H1 (cell line): ENCODE data around the gene ADSS1. TPM values are rescaled to one million over a fixed set of nuclear protein-coding genes. Genes with fewer than 3 reads are reported as not detected.

Experiments
- CTCF ChIA-PET: fragments of 300-600 bp; sonication (Branson Sonifier 250); formaldehyde crosslinking; loops from one replicate; lab custom pipeline; 2021; ENCODE audit not compliant: partially characterized antibody; lab: Charles Lee
- POLR2A ChIA-PET: fragments of 300-600 bp; sonication (Branson Sonifier 250); formaldehyde crosslinking; loops from one replicate; lab custom pipeline; 2021; ENCODE audit warnings: inconsistent platforms; ENCODE audit not compliant: partially characterized antibody; lab: Charles Lee
- DNase-seq, 2 experiments: peaks; one replicate each; pipeline versions ENCODE4 v3.0.0 to v3.0.0-alpha.2; 2010 to 2022; ENCODE audit warnings: low spot score in 2 of 2, low read depth in 1 of 2, mixed read lengths in 1 of 2
- FAIRE-seq: peaks from 2 replicates; lab custom pipeline; 2011; peaks lifted over from hg19 to GRCh38; lab: Jason Lieb, UNC
- H2AFZ ChIP-seq: 2 replicates; pipeline ENCODE4 v1.8.1; 2012; ENCODE audit warnings: low read length, inconsistent platforms
- H2AK5ac ChIP-seq: 2 replicates; pipeline ENCODE4 v1.6.1; 2013; ENCODE audit warnings: low read depth, low read length
- H2BK120ac ChIP-seq: replicated peaks from 2 replicates; pipeline ENCODE3; 2013; ENCODE audit warnings: low read depth, low read length, inconsistent platforms
- H2BK12ac ChIP-seq: 2 replicates; pipeline ENCODE4 v1.6.1; 2013; ENCODE audit warnings: low read depth, low read length
- H2BK15ac ChIP-seq: 2 replicates; pipeline ENCODE4 v1.6.1; 2013; ENCODE audit warnings: low read length
- H2BK20ac ChIP-seq: 2 replicates; pipeline ENCODE4 v1.6.1; 2013; ENCODE audit warnings: low read length
- H2BK5ac ChIP-seq: 2 replicates; pipeline ENCODE4 v1.6.1; 2013; ENCODE audit warnings: low read depth, low read length
- H3K14ac ChIP-seq: 2 replicates; pipeline ENCODE4 v1.6.1; 2013; ENCODE audit warnings: inconsistent platforms; ENCODE audit not compliant: insufficient read length
- H3K18ac ChIP-seq: 2 replicates; pipeline ENCODE4 v1.6.1; 2013; ENCODE audit warnings: low read length; ENCODE audit errors: extremely low read depth
- H3K23ac ChIP-seq: 2 replicates; pipeline ENCODE4 v1.6.1; 2013; ENCODE audit warnings: inconsistent platforms; ENCODE audit not compliant: insufficient read length
- H3K23me2 ChIP-seq: 2 replicates; pipeline ENCODE4 v1.6.1; 2013; ENCODE audit warnings: low read depth, low read length
- H3K27ac ChIP-seq: 2 replicates; pipeline ENCODE4 v1.6.1; 2011; ENCODE audit warnings: low read depth, low read length, inconsistent platforms
- H3K27me3 ChIP-seq, 4 experiments: replicated peaks in 1 of 4; 1 replicate in 1 of 4; 2 replicates in 3 of 4; pipeline versions ENCODE4 v1.6.1 to v1.8.1; 2011 to 2013; ENCODE audit warnings: low read length in 3 of 4, mild to moderate bottlenecking in 3 of 4, inconsistent platforms in 2 of 4, mixed read lengths in 2 of 4, moderate library complexity in 1 of 4; ENCODE audit not compliant: control insufficient read depth in 3 of 4, insufficient read depth in 3 of 4; ENCODE audit errors: extremely low read depth in 1 of 4
- H3K36me3 ChIP-seq, 4 experiments: 2 replicates each; pipeline versions ENCODE4 v1.6.1 to v1.8.1; 2011 to 2013; ENCODE audit warnings: mild to moderate bottlenecking in 4 of 4, low read length in 3 of 4, moderate library complexity in 2 of 4, control low read depth in 1 of 4, inconsistent platforms in 1 of 4; ENCODE audit not compliant: insufficient read depth in 4 of 4, control insufficient read depth in 2 of 4
- H3K4ac ChIP-seq: replicated peaks from 2 replicates; pipeline ENCODE3; 2013; ENCODE audit warnings: low read length, low read depth, mixed read lengths, inconsistent platforms; ENCODE audit not compliant: insufficient read length
- H3K4me1 ChIP-seq, 4 experiments: replicated peaks in 1 of 4; 1 replicate in 1 of 4; 2 replicates in 3 of 4; pipeline versions ENCODE4 v1.6.1 to v1.8.1; 2011 to 2013; ENCODE audit warnings: low read length in 3 of 4, inconsistent platforms in 2 of 4, mixed read lengths in 1 of 4; ENCODE audit not compliant: insufficient read depth in 4 of 4, control insufficient read depth in 3 of 4
- H3K4me2 ChIP-seq, 2 experiments: 2 replicates each; pipeline versions ENCODE4 v1.6.1 to v1.8.1; 2011 to 2013; ENCODE audit warnings: low read depth in 2 of 2, low read length in 2 of 2, control low read depth in 1 of 2, inconsistent platforms in 1 of 2, mild to moderate bottlenecking in 1 of 2; ENCODE audit not compliant: insufficient read depth in 1 of 2
- H3K4me3 ChIP-seq, 4 experiments: fragments of 200-600, 300-600 bp in 1 of 4; sonication (generic), shearing (Covaris generic), sonication (Bioruptor Twin) in 1 of 4; 2 replicates each; pipeline versions ENCODE4 v1.5.1 to v1.8.1; 2011 to 2016; ENCODE audit warnings: low read length in 4 of 4, low read depth in 3 of 4, control low read depth in 2 of 4, inconsistent platforms in 2 of 4, mild to moderate bottlenecking in 2 of 4, mixed read lengths in 1 of 4, moderate library complexity in 1 of 4; ENCODE audit not compliant: insufficient read depth in 2 of 4; ENCODE audit errors: extremely low read depth in 1 of 4
- H3K56ac ChIP-seq: replicated peaks from 2 replicates; pipeline ENCODE3; 2013; ENCODE audit warnings: low read depth, mild to moderate bottlenecking, mixed read lengths, low read length, inconsistent platforms; ENCODE audit not compliant: insufficient read length
- H3K79me1 ChIP-seq: 2 replicates; pipeline ENCODE4 v1.6.1; 2013; ENCODE audit warnings: low read depth, low read length, control low read depth
- H3K79me2 ChIP-seq, 2 experiments: 2 replicates each; pipeline versions ENCODE4 v1.6.1 to v1.8.1; 2012 to 2013; ENCODE audit warnings: low read length in 2 of 2, mild to moderate bottlenecking in 2 of 2, inconsistent platforms in 1 of 2; ENCODE audit not compliant: insufficient read depth in 2 of 2, control insufficient read depth in 1 of 2
- H3K9ac ChIP-seq, 4 experiments: replicated peaks in 1 of 4; 1 replicate in 1 of 4; 2 replicates in 3 of 4; pipeline versions ENCODE4 v1.6.1 to v1.8.1; 2011 to 2013; ENCODE audit warnings: low read depth in 3 of 4, low read length in 3 of 4, control low read depth in 2 of 4, mild to moderate bottlenecking in 2 of 4, moderate library complexity in 2 of 4, inconsistent platforms in 1 of 4; ENCODE audit errors: extremely low read depth in 1 of 4
- H3K9me3 ChIP-seq, 2 experiments: 2 replicates each; pipeline versions ENCODE4 v1.6.1 to v1.8.1; 2012 to 2013; ENCODE audit warnings: mild to moderate bottlenecking in 2 of 2, moderate library complexity in 2 of 2, control low read depth in 1 of 2, inconsistent platforms in 1 of 2, low read depth in 1 of 2, low read length in 1 of 2, mixed read lengths in 1 of 2; ENCODE audit not compliant: insufficient read depth in 2 of 2
- H4K20me1 ChIP-seq, 2 experiments: replicated peaks in 1 of 2; 2 replicates each; pipeline versions ENCODE3 to v1.8.1; 2011 to 2013; ENCODE audit warnings: inconsistent platforms in 2 of 2, low read length in 2 of 2, mild to moderate bottlenecking in 1 of 2; ENCODE audit not compliant: insufficient read depth in 2 of 2, control insufficient read depth in 1 of 2
- H4K5ac ChIP-seq: 2 replicates; pipeline ENCODE4 v1.6.1; 2013; ENCODE audit warnings: low read length, low read depth, mixed read lengths, inconsistent platforms; ENCODE audit not compliant: insufficient read length
- H4K8ac ChIP-seq: 2 replicates; pipeline ENCODE4 v1.8.0; 2013; ENCODE audit warnings: mild to moderate bottlenecking, moderate library complexity, low read length, inconsistent platforms; ENCODE audit not compliant: insufficient read depth; ENCODE audit errors: extremely low read depth
- H4K91ac ChIP-seq: replicated peaks from 2 replicates; pipeline ENCODE3; 2013; ENCODE audit warnings: low read length, mixed read lengths, inconsistent platforms; ENCODE audit not compliant: insufficient read length
- CHD2 ChIP-seq: IDR thresholded peaks from 2 replicates; pipeline ENCODE4 v1.6.1; 2012; ENCODE audit warnings: low read length, improper control_type of control experiment
- EGR1 ChIP-seq: IDR thresholded peaks from 2 replicates; pipeline ENCODE4 v1.6.1; 2011; ENCODE audit warnings: low read depth, low read length, borderline replicate concordance
- JUN ChIP-seq: IDR thresholded peaks from 2 replicates; pipeline ENCODE4 v1.6.1; 2011; ENCODE audit warnings: low read depth, mild to moderate bottlenecking, improper control_type of control experiment, low read length
- PHF8 ChIP-seq: fragments of 200-600 bp; sonication (generic); conservative IDR thresholded peaks from 2 replicates; pipeline ENCODE4 v1.7.1; 2012; ENCODE audit warnings: low read depth, mild to moderate bottlenecking, inconsistent platforms, low read length, moderate library complexity
- SIRT6 ChIP-seq: IDR thresholded peaks from one replicate; pipeline ENCODE4 v1.7.1; 2012; ENCODE audit warnings: low read length, inconsistent platforms
- TAF1 ChIP-seq: IDR thresholded peaks from 2 replicates; pipeline ENCODE4 v1.6.1; 2011; ENCODE audit warnings: mild to moderate bottlenecking, low read depth, low read length
- WGBS, 2 experiments: shearing (Covaris generic) in 1 of 2; methylation state at CpG; one replicate each; pipeline versions ENCODE4 v1.1.6 to v1.1.7; 2013 to 2015; ENCODE audit warnings: low lambda C conversion rate in 2 of 2, mixed read lengths in 2 of 2, inconsistent platforms in 1 of 2, low coverage in 1 of 2, missing lambda C conversion rate in 1 of 2; ENCODE audit not compliant: insufficient replicate concordance in 2 of 2, insufficient coverage in 1 of 2, insufficient read length in 1 of 2; ENCODE audit errors: extremely low coverage in 1 of 2, missing lambda C conversion rate in 1 of 2; 5-methylcytosine and 5-hydroxymethylcytosine counted together
- polyA plus RNA-seq, 7 experiments: library from polyadenylated mRNA; depleted of rRNA in 3 of 7; stranded (reverse) in 5 of 7; unstranded in 2 of 7; fragments of >200 nt in 5 of 7; fragments of 200-250 nt in 2 of 7; gene quantifications; 1 replicate in 5 of 7; 2 replicates in 1 of 7; 4 replicates in 1 of 7; pipeline versions ENCODE4 v1.2.1 to v1.2.3, GENCODE V29; 2011 to 2013; ENCODE audit warnings: missing spikeins in 2 of 7, mixed read lengths in 2 of 7
- total RNA-seq: library from RNA; stranded (reverse); fragmentation: NEBNext Ultra II Directional; extraction: Animal tissue kit (Norgen Biotek cat#: 25700); gene quantifications from 2 replicates; pipeline ENCODE4 v1.2.1, GENCODE V29; 2021

ADSS1 gene
- total and polyA plus RNA-seq, 2 of the 8 experiments (the other 6 are each of a cell fraction or from before 2014, with no cell fraction given): 7.1 to 7.9 TPM

DNA sequence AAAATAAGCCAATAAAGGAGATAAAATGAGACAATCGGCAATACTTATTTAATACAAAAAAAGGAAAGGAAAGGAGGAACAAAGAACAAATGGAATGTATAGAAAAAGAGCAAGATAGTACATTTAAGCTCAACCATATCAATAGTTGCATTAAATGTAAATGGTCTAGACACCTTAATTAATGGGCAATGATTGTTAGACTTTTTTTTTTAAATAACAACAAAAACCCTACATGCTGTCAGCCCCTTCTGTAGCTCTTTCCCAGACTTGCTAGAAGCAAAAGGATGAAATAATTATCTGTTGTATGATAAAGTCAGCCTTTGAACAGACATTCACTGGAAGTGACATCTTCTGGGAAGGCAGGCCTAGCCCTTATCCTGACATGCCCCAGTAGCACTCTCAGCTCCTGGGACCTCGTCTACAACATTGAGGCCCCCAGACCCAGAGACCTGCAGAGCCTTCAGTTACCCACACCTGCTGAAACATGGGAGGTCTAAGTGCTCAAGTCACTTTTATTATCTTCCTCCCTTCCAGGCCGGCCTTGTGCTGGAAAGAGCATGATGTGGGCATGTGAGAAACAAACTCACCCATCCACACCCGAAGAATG, 42.3 kb downstream of the ADSS1 start:
- Histone ChIP-seq H3K23me2 (no peaks in the 10 kb centered on the region), H2BK5ac (no peak overlapping the region)
- TF ChIP-seq EGR1 (no peak), JUN (no peak), CHD2 (no peak), PHF8 (no peak), SIRT6 (no peak), TAF1 (no peak)

More for the DNA sequence above, 42.3 kb downstream of the ADSS1 start:
- H3K4me1 ChIP-seq: peaks cover 0 to 11% (median 8%) of the 10 kb centered on the region in 4 experiments; a peak in 6 of 7 replicates
- no peak overlapping the region for H3K18ac ChIP-seq
- no peaks in the 10 kb centered on the region for H3K79me2 ChIP-seq
- no peak overlapping the region for H4K5ac ChIP-seq
- peak overlapping the region in 1 of 2 experiments; percentile 37; a peak in 1 of 4 replicates for H3K4me2 ChIP-seq
- no peak overlapping the region for H2AFZ ChIP-seq
- peaks cover 6 to 12% of the 10 kb centered on the region in 2 experiments for H4K20me1 ChIP-seq
- H3K79me1 ChIP-seq: 0 out of 2 replicates have a peak, but pooled peaks cover 1% of the 10 kb centered on the region
- peaks cover 0 to 6% (median 3%) of the 10 kb centered on the region in 4 experiments; a peak in 4 of 8 replicates for H3K36me3 ChIP-seq
- 91% methylated on average over 4 of the region's 4 CpGs; no CpG with 5 or more reads in 1 of the 2 experiments for WGBS, 2 experiments
- H2BK15ac ChIP-seq: no peak overlapping the region
- POLR2A ChIA-PET: interaction anchor here (0.6 to 2.3 kb wide), 10 partner anchors 9 to 80 kb away, joined by 3 to 13 read pairs (median 4); partner anchors contain the start of gene SIVA1
- H3K9me3 ChIP-seq: peaks cover 4 to 6% of the 10 kb centered on the region in 2 experiments; a peak in 2 of 4 replicates
- H3K14ac ChIP-seq: no peak overlapping the region
- H3K27ac ChIP-seq: no peak overlapping the region
- DNase-seq: no peak
- H3K23ac ChIP-seq: no peak overlapping the region
- no peak overlapping the region for H4K8ac ChIP-seq
- no peak overlapping the region for H3K4ac ChIP-seq
- CTCF ChIA-PET: interaction anchor here (0.6 to 7.8 kb wide), 15 partner anchors 8 to 1994 kb away, joined by 3 to 110 read pairs (median 4); partner anchors contain the start of genes AKT1 and ZBTB42
- no peak for FAIRE-seq
- no peak overlapping the region for H4K91ac ChIP-seq
- H2BK120ac ChIP-seq: no peak overlapping the region
- H2BK12ac ChIP-seq: no peak overlapping the region
- no peaks in the 10 kb centered on the region for H3K27me3 ChIP-seq
- no peak overlapping the region for H3K56ac ChIP-seq
- peak overlapping the region in 2 of 4 experiments; percentile 18 to 23; a peak in 2 of 8 replicates for H3K4me3 ChIP-seq
- H3K9ac ChIP-seq: no peak overlapping the region
- no peak overlapping the region for H2AK5ac ChIP-seq
- H2BK20ac ChIP-seq: no peak overlapping the region
